Measurements from ENCODE around the gene TMPRSS13. TPM values are rescaled to one million over a fixed set of nuclear protein-coding genes. Genes with fewer than 3 reads are reported as not detected.

The TMPRSS13 gene
- total RNA-seq, 1 donor from 2014 or later = 0.53 TPM

DNA sequence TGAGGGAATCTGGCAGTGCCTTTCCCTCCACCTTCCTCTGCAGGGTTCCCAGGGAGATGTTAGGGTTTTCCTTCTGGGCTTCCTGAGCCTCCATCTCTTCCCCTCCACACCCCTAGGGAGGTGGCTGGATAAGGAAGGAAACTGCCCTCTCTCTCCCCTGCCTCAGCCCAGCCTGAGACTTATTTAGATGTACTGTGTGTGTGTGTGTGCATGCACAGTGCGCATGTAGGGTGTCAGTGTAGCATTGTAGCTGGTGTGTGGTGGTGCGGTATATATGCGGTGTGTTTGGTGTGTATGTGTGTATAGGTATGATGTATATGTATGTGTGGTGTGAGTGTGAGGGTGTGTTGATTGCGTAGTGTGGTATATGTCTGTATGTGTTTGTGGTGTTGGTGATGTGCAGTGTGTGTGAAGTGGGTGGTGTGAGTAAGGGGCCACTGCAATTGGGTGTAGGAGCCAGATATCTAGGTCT is 54.3 kb downstream of the TMPRSS13 start:
- DNase-seq (ENCODE audit: low read depth) = no peak
- H3K36me3 ChIP-seq (ENCODE audit: control insufficient read depth, insufficient read depth, low read length) = no peaks in the 10 kb centered on the region
- FAIRE-seq = no peak
- H3K27me3 ChIP-seq (ENCODE audit: control insufficient read depth, insufficient read depth, low read length) = peaks cover 43% of the 10 kb centered on the region
- no peak overlapping the region for H3K4me3 ChIP-seq (ENCODE audit: low read depth, low read length)
- no peak for TF ChIP-seq CTCF (IDR thresholded peaks at IDR 0.05; ENCODE audit: insufficient read depth, low read length, severe bottlenecking)

- DNase-seq (ENCODE audit: low read depth) (no peak), FAIRE-seq (peak; percentile 18)
- Histone ChIP-seq H3K36me3 (ENCODE audit: control insufficient read depth, insufficient read depth, low read length) (no peaks in the 10 kb centered on the region), H3K4me3 (ENCODE audit: low read depth, low read length) (no peak overlapping the region), H3K27me3 (ENCODE audit: control insufficient read depth, insufficient read depth, low read length) (peaks cover 42% of the 10 kb centered on the region)
- no peak for TF ChIP-seq CTCF (IDR thresholded peaks at IDR 0.05; ENCODE audit: insufficient read depth, low read length, severe bottlenecking)
Observed at GRCh38 chr11:117874253-117874909, 54.8 kb downstream of the TMPRSS13 start.

- DNase-seq (ENCODE audit: low read depth) (no peak), FAIRE-seq (no peak)
- H3K36me3 ChIP-seq (ENCODE audit: control insufficient read depth, insufficient read depth, low read length) = no peaks in the 10 kb centered on the region
Observed at GRCh38 chr11:117873828-117874125, 55.4 kb downstream of the TMPRSS13 start.

GRCh38 chr11:117872975-117873827 is 56.0 kb downstream of the TMPRSS13 start:
- FAIRE-seq (no peak), DNase-seq (ENCODE audit: low read depth) (no peak)
- no peak for TF ChIP-seq CTCF (IDR thresholded peaks at IDR 0.05; ENCODE audit: insufficient read depth, low read length, severe bottlenecking)
- Histone ChIP-seq H3K36me3 (ENCODE audit: control insufficient read depth, insufficient read depth, low read length) (no peaks in the 10 kb centered on the region), H3K4me3 (ENCODE audit: low read depth, low read length) (no peak overlapping the region), H3K27me3 (ENCODE audit: control insufficient read depth, insufficient read depth, low read length) (peaks cover 35% of the 10 kb centered on the region)

More at GRCh38 chr11:117873828-117874125, 55.4 kb downstream of the TMPRSS13 start:
- H3K4me3 ChIP-seq (ENCODE audit: low read depth, low read length) = no peak overlapping the region
- H3K27me3 ChIP-seq (ENCODE audit: control insufficient read depth, insufficient read depth, low read length) = peaks cover 39% of the 10 kb centered on the region
- TF ChIP-seq CTCF (IDR thresholded peaks at IDR 0.05; ENCODE audit: insufficient read depth, low read length, severe bottlenecking) = no peak

- FAIRE-seq (no peak), DNase-seq (ENCODE audit: low read depth) (no peak)
- Histone ChIP-seq H3K27me3 (ENCODE audit: control insufficient read depth, insufficient read depth, low read length) (peaks cover 31% of the 10 kb centered on the region), H3K4me3 (ENCODE audit: low read depth, low read length) (no peak overlapping the region), H3K36me3 (ENCODE audit: control insufficient read depth, insufficient read depth, low read length) (no peaks in the 10 kb centered on the region)
- no peak for TF ChIP-seq CTCF (IDR thresholded peaks at IDR 0.05; ENCODE audit: insufficient read depth, low read length, severe bottlenecking)
Observed at GRCh38 chr11:117872420-117872961, 56.7 kb downstream of the TMPRSS13 start.
